HepG2 (cell line): Measurements from ENCODE around the gene PCGF6. TPM values are rescaled to one million over a fixed set of nuclear protein-coding genes. Genes with fewer than 3 reads are reported as not detected.

ENCODE experiments used
- ATM ChIP-seq: fragments of 450-650 bp; IDR thresholded peaks from 2 replicates; pipeline ENCODE4 v1.7.1; 2017; ENCODE audit warnings: mild to moderate bottlenecking, borderline replicate concordance
- CBX5 ChIP-seq: sonication (generic); formaldehyde crosslinking; IDR thresholded peaks from 2 replicates; pipeline ENCODE4 v1.4.0; 2020; ENCODE audit warnings: missing genetic modification reagents, borderline replicate concordance
- CCAR2 ChIP-seq: fragments of 200-400 bp; formaldehyde crosslinking; optimal IDR thresholded peaks from 2 replicates; pipeline ENCODE3; 2018; ENCODE audit warnings: low read depth, mild to moderate bottlenecking, low read length, moderate library complexity
- E2F2 ChIP-seq: sonication (generic); formaldehyde crosslinking; IDR thresholded peaks from 2 replicates; pipeline ENCODE4 v1.4.0; 2020; ENCODE audit warnings: missing genetic modification reagents, borderline replicate concordance
- FOXP1 ChIP-seq, 2 experiments: fragments of 450-650 bp in 1 of 2; IDR thresholded peaks; 2 replicates each; pipeline ENCODE4 v1.6.1; 2017 to 2018; ENCODE audit warnings: antibody characterized with exemption in 1 of 2
- GTF3A ChIP-seq: sonication (generic); formaldehyde crosslinking; conservative IDR thresholded peaks from 2 replicates; pipeline ENCODE4 v1.4.0; 2020; ENCODE audit warnings: mild to moderate bottlenecking, missing genetic modification reagents
- HES4 ChIP-seq: sonication (generic); formaldehyde crosslinking; IDR thresholded peaks from 2 replicates; pipeline ENCODE4 v1.9.0; 2021; ENCODE audit warnings: mild to moderate bottlenecking, missing genetic modification reagents, borderline replicate concordance
- HMGXB3 ChIP-seq: sonication (generic); formaldehyde crosslinking; IDR thresholded peaks from 2 replicates; pipeline ENCODE4 v1.4.0; 2020; ENCODE audit warnings: missing genetic modification reagents, borderline replicate concordance
- HNRNPH1 ChIP-seq: fragments of 200-400 bp; formaldehyde crosslinking; optimal IDR thresholded peaks from 2 replicates; pipeline ENCODE3; 2017; ENCODE audit warnings: mild to moderate bottlenecking, low read depth, low read length
- HNRNPL ChIP-seq: fragments of 200-400 bp; formaldehyde crosslinking; IDR thresholded peaks from 2 replicates; pipeline ENCODE4 v1.6.1; 2017; ENCODE audit warnings: mild to moderate bottlenecking, low read depth, low read length
- KDM5A ChIP-seq: fragments of 200-600 bp; sonication (generic); IDR thresholded peaks from 2 replicates; pipeline ENCODE4 v1.7.0; 2018; ENCODE audit warnings: antibody characterized with exemption, mild to moderate bottlenecking, low read length, borderline replicate concordance
- MAZ ChIP-seq, 2 experiments: sonication (generic) in 1 of 2; formaldehyde crosslinking in 1 of 2; IDR thresholded peaks; 2 replicates each; pipeline versions ENCODE4 v1.5.0 to v1.6.1; 2012 to 2020; ENCODE audit warnings: low read depth in 2 of 2, mild to moderate bottlenecking in 2 of 2, borderline replicate concordance in 1 of 2, improper control_type of control experiment in 1 of 2, low read length in 1 of 2, missing genetic modification reagents in 1 of 2, moderate library complexity in 1 of 2
- ONECUT2 ChIP-seq: sonication (generic); formaldehyde crosslinking; IDR thresholded peaks from 2 replicates; pipeline ENCODE4 v1.4.0; 2020; ENCODE audit warnings: missing genetic modification reagents
- PAX8 ChIP-seq: sonication (generic); formaldehyde crosslinking; IDR thresholded peaks from 2 replicates; pipeline ENCODE4 v1.8.0; 2022; ENCODE audit warnings: mild to moderate bottlenecking, missing genetic modification reagents, borderline replicate concordance
- PHF21A ChIP-seq: sonication (generic); formaldehyde crosslinking; IDR thresholded peaks from 2 replicates; pipeline ENCODE4 v1.5.0; 2020; ENCODE audit warnings: mild to moderate bottlenecking, missing genetic modification reagents
- PLSCR1 ChIP-seq: sonication (generic); formaldehyde crosslinking; IDR thresholded peaks from 2 replicates; pipeline ENCODE4 v1.5.0; 2020; ENCODE audit warnings: missing genetic modification reagents, mild to moderate bottlenecking, borderline replicate concordance
- ZFP1 ChIP-seq: IDR thresholded peaks from 2 replicates; pipeline ENCODE4 v1.6.1; 2016
- ZNF121 ChIP-seq: sonication (generic); formaldehyde crosslinking; IDR thresholded peaks from 2 replicates; pipeline ENCODE4 v1.5.0; 2020; ENCODE audit warnings: mild to moderate bottlenecking, missing genetic modification reagents
- ZNF138 ChIP-seq: sonication (generic); formaldehyde crosslinking; IDR thresholded peaks from 2 replicates; pipeline ENCODE4 v1.5.0; 2020; ENCODE audit warnings: mild to moderate bottlenecking, low read depth, missing genetic modification reagents
- ZNF235 ChIP-seq: sonication (generic); formaldehyde crosslinking; IDR thresholded peaks from 2 replicates; pipeline ENCODE4 v1.8.1; 2023; ENCODE audit warnings: mild to moderate bottlenecking, missing genetic modification reagents, borderline replicate concordance
- ZNF296 ChIP-seq: sonication (generic); formaldehyde crosslinking; conservative IDR thresholded peaks from 2 replicates; pipeline ENCODE4 v1.5.0; 2020; ENCODE audit warnings: mild to moderate bottlenecking, missing genetic modification reagents
- ZNF605 ChIP-seq: sonication (generic); formaldehyde crosslinking; IDR thresholded peaks from 2 replicates; pipeline ENCODE4 v1.8.0; 2022; ENCODE audit warnings: mild to moderate bottlenecking, missing genetic modification reagents
- ZNF737 ChIP-seq: sonication (generic); formaldehyde crosslinking; IDR thresholded peaks from 2 replicates; pipeline ENCODE4 v1.5.0; 2020; ENCODE audit warnings: missing genetic modification reagents, mild to moderate bottlenecking, borderline replicate concordance
- polyA plus RNA-seq, 8 experiments: library from polyadenylated mRNA; depleted of rRNA in 3 of 8; stranded (reverse) in 7 of 8; unstranded in 1 of 8; fragments of >200 nt; fragmentation: Illumina TruSeq in 4 of 8; extraction: Trizol in 4 of 8; gene quantifications; 2 replicates each; pipeline versions ENCODE4 v1.2.1 to v1.2.3, GENCODE V29; 2011 to 2016; ENCODE audit warnings: low read depth in 4 of 8, missing spikeins in 1 of 8, mixed read lengths in 1 of 8; ENCODE audit not compliant: insufficient read depth in 1 of 8
- total RNA-seq, 5 experiments: library from RNA; depleted of rRNA; stranded (reverse); fragments of >200 nt; fragmentation: Illumina TruSeq; extraction: Trizol; gene quantifications; 2 replicates each; pipeline ENCODE4 v1.2.3, GENCODE V29; 2016; ENCODE audit warnings: low read depth in 1 of 5

Gene PCGF6
- total and polyA plus RNA-seq, 2 of the 13 experiments (the other 11 are each of a cell fraction or from before 2014, with no cell fraction given): 5.2 to 19.4 TPM

GRCh38 chr10:103367782-103368518 lies 17.0 kb upstream of the PCGF6 start, which contains the start of gene TAF5 (continued):
- TF ChIP-seq ZNF235 (CRISPR knock-in tag) (peak; percentile 98), HNRNPL (no peak), ZNF138 (CRISPR knock-in tag) (no peak; the same call in 1 of the 2 replicates), FOXP1 (IDR thresholded peaks at IDR 0.05) (no peak), FOXP1 (CRISPR knock-in tag; IDR thresholded peaks at IDR 0.05) (0 out of 2 replicates have a peak, but pooled peaks have one; percentile 18), ZNF605 (CRISPR knock-in tag) (no peak; the same call in none of the 2 replicates), HES4 (peak; percentile 95), HNRNPH1 (no peak), CBX5 (CRISPR knock-in tag) (peak; percentile 19; the same call in 1 of the 2 replicates), ZNF737 (CRISPR knock-in tag) (no peak), GTF3A (CRISPR knock-in tag) (no peak), PLSCR1 (no peak), ZNF296 (no peak), ZFP1 (no peak), CCAR2 (no peak), PAX8 (CRISPR knock-in tag) (no peak), HMGXB3 (CRISPR knock-in tag) (peak; percentile 76; the same call in 1 of the 2 replicates), E2F2 (CRISPR knock-in tag) (no peak; the same call in 1 of the 2 replicates), MAZ (IDR thresholded peaks at IDR 0.05; ENCODE audit: borderline replicate concordance, low read depth, low read length) (peak; percentile 68; the same call in 1 of the 2 replicates), MAZ (CRISPR knock-in tag; IDR thresholded peaks at IDR 0.05; ENCODE audit: low read depth) (peak; percentile 82), ONECUT2 (no peak), ZNF121 (no peak), PHF21A (CRISPR knock-in tag) (no peak), ATM (no peak), KDM5A (peak; percentile 83; the same call in 1 of the 2 replicates)
